Progenitor cell of endocrine pancreas (in vitro differentiated cells): ENCODE measurements around the gene KCNH1. TPM values are rescaled to one million over a fixed set of nuclear protein-coding genes. Genes with fewer than 3 reads are reported as not detected.

Experiments
- DNase-seq: peaks from one replicate; pipeline ENCODE4 v3.0.0; 2021; ENCODE audit warnings: low spot score; ENCODE audit not compliant: unreplicated experiment
- H3K27ac Mint-ChIP-seq: 2 replicates; pipeline ENCODE4 v1.8.0; 2021; ENCODE audit warnings: mild to moderate bottlenecking, moderate library complexity, mixed read lengths
- H3K27me3 Mint-ChIP-seq: 2 replicates; pipeline ENCODE4 v1.8.0; 2021; ENCODE audit warnings: mixed read lengths
- H3K36me3 Mint-ChIP-seq: 2 replicates; pipeline ENCODE4 v1.8.0; 2022; ENCODE audit warnings: mixed read lengths; ENCODE audit not compliant: insufficient read depth
- H3K4me1 Mint-ChIP-seq: 2 replicates; pipeline ENCODE4 v1.8.0; 2021; ENCODE audit warnings: low read depth, mixed read lengths
- H3K4me3 Mint-ChIP-seq: 2 replicates; pipeline ENCODE4 v1.8.0; 2021; ENCODE audit warnings: low read depth, mild to moderate bottlenecking, moderate library complexity, mixed read lengths
- H3K9me3 Mint-ChIP-seq: 2 replicates; pipeline ENCODE4 v1.8.0; 2021; ENCODE audit warnings: low read depth, mixed read lengths
- total RNA-seq: library from RNA; stranded (reverse); gene quantifications from 2 replicates; pipeline ENCODE4 v1.2.1, GENCODE V29; 2021
- TF ChIP-seq, protein P1 (sequence below): fragments of 200-600 bp; sonication (generic); IDR thresholded peaks from one replicate; pipeline ENCODE4 v1.5.0; 2021; ENCODE audit warnings: antibody characterized with exemption, mild to moderate bottlenecking; ENCODE audit not compliant: unreplicated experiment

The KCNH1 gene
- total RNA-seq, 1 donor from 2014 or later, result 0.38 TPM

DNA sequence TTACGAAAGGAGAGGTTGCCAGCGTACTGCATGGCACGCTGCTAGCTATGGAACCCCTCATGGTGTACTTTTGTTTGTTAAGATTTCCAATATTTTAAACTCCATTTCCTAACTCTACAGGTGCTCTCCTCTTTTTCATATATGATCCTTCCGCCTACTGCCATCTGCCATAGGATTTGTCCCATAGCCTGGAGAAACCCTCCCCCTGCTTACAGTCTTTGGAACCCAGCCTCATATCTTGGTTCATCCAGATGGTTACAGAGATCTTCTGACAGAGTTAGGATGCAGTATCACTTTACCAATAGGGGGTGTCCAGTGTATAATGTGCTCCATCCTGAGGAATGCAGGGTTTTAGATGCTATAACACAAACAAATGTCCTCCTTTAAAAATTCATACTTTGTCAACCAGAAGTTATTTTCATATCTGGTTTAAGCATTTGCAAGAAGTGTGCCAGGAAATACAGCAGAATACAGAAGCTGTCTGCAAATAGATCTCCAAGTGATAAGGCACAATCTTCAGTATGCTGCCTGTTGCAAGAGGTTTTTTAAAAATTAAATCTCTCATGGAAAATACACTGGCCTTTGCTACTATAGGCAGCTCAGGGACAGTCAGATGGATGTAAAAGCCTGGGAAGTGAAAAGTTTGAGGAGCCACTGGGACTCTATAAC, 377.8 kb downstream of the KCNH1 start:
- Mint-ChIP-seq H3K9me3 (peaks cover 5% of the 10 kb centered on the region), H3K27me3 (peaks cover 3% of the 10 kb centered on the region), H3K4me3 (no peak overlapping the region), H3K36me3 (no peaks in the 10 kb centered on the region), H3K4me1 (peaks cover 8% of the 10 kb centered on the region), H3K27ac (no peak overlapping the region)
- TF ChIP-seq, protein P1, sequence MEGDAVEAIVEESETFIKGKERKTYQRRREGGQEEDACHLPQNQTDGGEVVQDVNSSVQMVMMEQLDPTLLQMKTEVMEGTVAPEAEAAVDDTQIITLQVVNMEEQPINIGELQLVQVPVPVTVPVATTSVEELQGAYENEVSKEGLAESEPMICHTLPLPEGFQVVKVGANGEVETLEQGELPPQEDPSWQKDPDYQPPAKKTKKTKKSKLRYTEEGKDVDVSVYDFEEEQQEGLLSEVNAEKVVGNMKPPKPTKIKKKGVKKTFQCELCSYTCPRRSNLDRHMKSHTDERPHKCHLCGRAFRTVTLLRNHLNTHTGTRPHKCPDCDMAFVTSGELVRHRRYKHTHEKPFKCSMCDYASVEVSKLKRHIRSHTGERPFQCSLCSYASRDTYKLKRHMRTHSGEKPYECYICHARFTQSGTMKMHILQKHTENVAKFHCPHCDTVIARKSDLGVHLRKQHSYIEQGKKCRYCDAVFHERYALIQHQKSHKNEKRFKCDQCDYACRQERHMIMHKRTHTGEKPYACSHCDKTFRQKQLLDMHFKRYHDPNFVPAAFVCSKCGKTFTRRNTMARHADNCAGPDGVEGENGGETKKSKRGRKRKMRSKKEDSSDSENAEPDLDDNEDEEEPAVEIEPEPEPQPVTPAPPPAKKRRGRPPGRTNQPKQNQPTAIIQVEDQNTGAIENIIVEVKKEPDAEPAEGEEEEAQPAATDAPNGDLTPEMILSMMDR, result no peak
- DNase-seq, result no peak

DNA sequence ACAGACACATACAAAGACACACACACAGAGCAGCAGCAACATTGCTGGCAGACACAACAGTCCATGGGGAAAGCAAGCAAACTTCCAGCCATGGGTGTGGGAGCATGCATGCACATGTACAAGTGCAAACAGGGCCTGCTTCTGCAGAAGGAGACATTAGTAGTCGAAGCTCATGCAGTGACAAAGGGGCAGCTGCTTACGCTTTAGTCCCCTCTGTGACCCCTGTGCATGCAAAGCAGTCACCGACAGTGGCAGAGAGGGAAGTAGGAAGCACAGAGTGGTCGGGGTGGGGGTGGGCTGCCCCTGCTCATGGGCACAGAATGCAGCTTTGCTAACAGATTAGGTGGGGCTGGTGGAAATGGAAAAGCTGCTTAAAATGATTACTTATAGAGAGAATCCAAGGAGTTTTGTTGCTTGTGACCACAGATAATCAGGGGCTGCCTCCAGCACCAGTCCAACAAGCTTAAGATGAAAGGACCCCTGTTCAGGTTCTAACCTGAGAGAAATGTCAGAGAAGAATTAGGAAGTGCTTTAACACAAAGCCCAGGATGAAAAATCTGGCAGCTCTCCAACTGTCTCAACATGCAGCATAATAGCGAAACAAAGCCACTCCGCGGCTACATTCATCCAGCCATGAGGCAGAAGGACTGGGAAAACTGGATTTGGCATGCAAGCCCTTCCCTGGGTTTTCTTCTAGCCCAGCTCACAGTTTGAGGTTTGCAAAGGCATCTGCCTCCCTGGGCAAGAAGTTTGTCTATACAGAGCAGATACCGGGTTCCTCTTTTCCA, 378.9 kb downstream of the KCNH1 start:
- Mint-ChIP-seq H3K27me3 (peaks cover 6% of the 10 kb centered on the region), H3K9me3 (no peaks in the 10 kb centered on the region), H3K4me3 (no peak overlapping the region), H3K36me3 (no peaks in the 10 kb centered on the region), H3K27ac (peak overlapping the region; percentile 37), H3K4me1 (peaks cover 8% of the 10 kb centered on the region)
- no peak for DNase-seq
- TF ChIP-seq, protein P1, result no peak

DNA sequence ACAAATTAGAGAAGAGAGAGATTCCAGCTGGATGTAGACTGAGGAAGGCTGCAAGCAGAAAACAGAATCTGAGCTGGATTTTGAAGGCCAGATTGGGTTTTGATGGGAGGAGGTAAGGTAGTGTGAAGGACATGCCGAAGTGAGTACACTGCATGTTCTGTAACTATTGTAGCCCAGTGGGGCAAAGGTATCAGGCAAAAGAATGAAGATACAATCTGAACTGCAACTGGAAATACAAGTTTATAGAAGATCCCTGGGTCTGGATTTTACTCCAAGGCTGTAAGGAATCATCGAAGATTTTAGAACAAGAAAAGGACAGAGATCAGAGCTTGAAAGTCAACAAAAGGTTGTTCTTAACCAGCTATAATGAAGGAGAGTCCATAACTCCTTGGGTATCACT, 382.0 kb downstream of the KCNH1 start:
- Mint-ChIP-seq H3K9me3 (no peaks in the 10 kb centered on the region), H3K4me1 (peaks cover 8% of the 10 kb centered on the region), H3K36me3 (no peaks in the 10 kb centered on the region), H3K27ac (no peak overlapping the region), H3K4me3 (no peak overlapping the region), H3K27me3 (peaks cover 6% of the 10 kb centered on the region)
- TF ChIP-seq, protein P1, result no peak
- DNase-seq, result no peak

DNA sequence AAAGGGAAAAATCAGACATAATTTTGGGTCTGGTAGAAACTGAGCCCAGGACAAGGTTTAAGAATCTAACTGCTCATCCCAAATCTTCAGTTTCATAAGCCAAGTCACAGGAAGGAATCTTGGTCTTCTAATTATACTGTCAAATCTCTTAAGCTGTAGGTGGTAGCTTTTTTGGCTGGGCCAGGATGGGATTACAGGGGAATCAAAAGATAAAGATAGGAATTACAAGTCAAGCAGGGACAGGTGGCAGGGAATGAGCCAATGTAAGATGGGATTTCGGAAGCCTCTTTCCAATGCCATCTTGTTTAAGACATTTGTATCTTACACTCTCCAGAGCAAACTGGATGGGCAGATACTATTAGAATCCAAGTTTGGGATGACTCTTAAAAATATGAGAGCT, 383.5 kb downstream of the KCNH1 start:
- TF ChIP-seq, protein P1, result no peak
- no peak overlapping the region for H3K27ac Mint-ChIP-seq
- DNase-seq, result no peak
- no peaks in the 10 kb centered on the region for H3K9me3 Mint-ChIP-seq
- H3K36me3 Mint-ChIP-seq, result no peaks in the 10 kb centered on the region
- peaks cover 6% of the 10 kb centered on the region for H3K27me3 Mint-ChIP-seq
- H3K4me3 Mint-ChIP-seq, result no peak overlapping the region
- H3K4me1 Mint-ChIP-seq, result peaks cover 6% of the 10 kb centered on the region

DNA sequence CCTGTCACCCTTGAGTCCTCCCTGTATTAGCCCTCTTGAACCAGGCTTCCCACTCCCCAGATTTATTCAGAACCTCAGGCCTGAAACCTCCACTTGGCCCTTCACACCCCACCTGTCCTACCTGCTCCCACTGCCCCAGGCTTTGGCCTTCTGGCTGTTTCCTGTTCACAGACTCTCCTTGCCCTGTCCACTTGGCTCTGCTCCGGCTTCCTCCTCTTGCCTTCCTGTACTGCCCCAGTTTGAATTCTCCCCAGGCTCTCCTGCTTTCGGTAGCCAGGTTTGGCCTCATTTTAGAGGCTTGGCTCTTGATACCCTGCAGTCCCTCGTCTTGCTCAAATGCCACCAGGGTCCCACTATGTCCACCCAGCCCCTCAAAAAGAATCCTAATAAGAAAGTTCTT, 385.2 kb downstream of the KCNH1 start:
- Mint-ChIP-seq H3K27me3 (peaks cover 6% of the 10 kb centered on the region), H3K27ac (no peak overlapping the region), H3K4me3 (no peak overlapping the region), H3K4me1 (no peaks in the 10 kb centered on the region), H3K9me3 (no peaks in the 10 kb centered on the region), H3K36me3 (no peaks in the 10 kb centered on the region)
- TF ChIP-seq, protein P1, result no peak
- no peak for DNase-seq
